Measurements from ENCODE around the gene SUCLG2. TPM values are rescaled to one million over a fixed set of nuclear protein-coding genes. Genes with fewer than 3 reads are reported as not detected.

SUCLG2 gene
- polyA plus RNA-seq, 1 donor (not counting 4 experiments of a cell fraction or from before 2014, with no cell fraction given), result 26.7 TPM

- Histone ChIP-seq H3K4me2 (ENCODE audit: control insufficient read depth, extremely low read depth, insufficient read depth, low read depth, low read length) (no peak overlapping the region), H2AFZ (ENCODE audit: control insufficient read depth, low read length) (no peak overlapping the region), H3K9ac (ENCODE audit: control insufficient read depth, extremely low read depth, insufficient read depth, low read length) (no peak overlapping the region), H3K36me3 (ENCODE audit: control insufficient read depth in 2 of 2, extremely low read depth in 1 of 2, insufficient read depth in 2 of 2, low read length in 2 of 2) (no peaks in the 10 kb centered on the region), H3K79me2 (ENCODE audit: control insufficient read depth, insufficient read depth, low read length) (no peaks in the 10 kb centered on the region), H3K4me3 (ENCODE audit: control insufficient read depth in 2 of 3, extremely low read depth in 1 of 3, insufficient read depth in 2 of 3, low read depth in 1 of 3, low read length in 3 of 3) (no peak overlapping the region), H3K9me3 (ENCODE audit: control insufficient read depth, low read depth, low read length) (no peaks in the 10 kb centered on the region), H3K27me3 (ENCODE audit: control insufficient read depth, extremely low read depth, insufficient read depth, low read length) (no peaks in the 10 kb centered on the region), H4K20me1 (ENCODE audit: control insufficient read depth, extremely low read depth, insufficient read depth, low read length) (no peaks in the 10 kb centered on the region), H3K4me1 (ENCODE audit: control insufficient read depth, extremely low read depth, insufficient read depth, low read length) (no peaks in the 10 kb centered on the region), H3K27ac (ENCODE audit: control insufficient read depth, insufficient read depth, low read length) (no peak overlapping the region), H3K9me1 (ENCODE audit: control insufficient read depth, extremely low read depth, insufficient read depth, low read length) (no peaks in the 10 kb centered on the region)
- dilution Hi-C loops (cut with MboI; ENCODE audit: extremely low pct_ligation_motif_present, low sequenced_read_pairs), result no loop called here
- TF ChIP-seq EZH2 (IDR thresholded peaks at IDR 0.05; ENCODE audit: low read length) (no peak), CTCF (optimal IDR thresholded peaks at IDR 0.05 in 1 of 3, IDR thresholded peaks at IDR 0.05 in 1 of 3, conservative IDR thresholded peaks at IDR 0.05 in 1 of 3; ENCODE audit: extremely low read depth in 1 of 3, insufficient read depth in 2 of 3, low read length in 3 of 3) (no peak)
- DNase-seq (ENCODE audit: low read depth, low spot score) (no peak), FAIRE-seq (no peak)
Observed at GRCh38 chr3:67487564-67488114, 166.8 kb downstream of the SUCLG2 start.

GRCh38 chr3:67486883-67487282 is 167.5 kb downstream of the SUCLG2 start:
- Histone ChIP-seq H3K9me3 (ENCODE audit: control insufficient read depth, low read depth, low read length) (no peaks in the 10 kb centered on the region), H4K20me1 (ENCODE audit: control insufficient read depth, extremely low read depth, insufficient read depth, low read length) (no peaks in the 10 kb centered on the region), H3K4me1 (ENCODE audit: control insufficient read depth, extremely low read depth, insufficient read depth, low read length) (no peaks in the 10 kb centered on the region), H3K4me2 (ENCODE audit: control insufficient read depth, extremely low read depth, insufficient read depth, low read depth, low read length) (no peak overlapping the region), H3K4me3 (ENCODE audit: control insufficient read depth in 2 of 3, extremely low read depth in 1 of 3, insufficient read depth in 2 of 3, low read depth in 1 of 3, low read length in 3 of 3) (no peak overlapping the region), H3K36me3 (ENCODE audit: control insufficient read depth in 2 of 2, extremely low read depth in 1 of 2, insufficient read depth in 2 of 2, low read length in 2 of 2) (no peaks in the 10 kb centered on the region), H3K27me3 (ENCODE audit: control insufficient read depth, extremely low read depth, insufficient read depth, low read length) (no peaks in the 10 kb centered on the region), H3K27ac (ENCODE audit: control insufficient read depth, insufficient read depth, low read length) (no peak overlapping the region), H3K79me2 (ENCODE audit: control insufficient read depth, insufficient read depth, low read length) (no peaks in the 10 kb centered on the region), H2AFZ (ENCODE audit: control insufficient read depth, low read length) (no peak overlapping the region), H3K9me1 (ENCODE audit: control insufficient read depth, extremely low read depth, insufficient read depth, low read length) (no peaks in the 10 kb centered on the region), H3K9ac (ENCODE audit: control insufficient read depth, extremely low read depth, insufficient read depth, low read length) (no peak overlapping the region)
- DNase-seq (ENCODE audit: low read depth, low spot score), result no peak
- no peak for FAIRE-seq
- dilution Hi-C loops (cut with MboI; ENCODE audit: extremely low pct_ligation_motif_present, low sequenced_read_pairs), result no loop called here
- TF ChIP-seq CTCF (optimal IDR thresholded peaks at IDR 0.05 in 1 of 3, IDR thresholded peaks at IDR 0.05 in 1 of 3, conservative IDR thresholded peaks at IDR 0.05 in 1 of 3; ENCODE audit: extremely low read depth in 1 of 3, insufficient read depth in 2 of 3, low read length in 3 of 3) (no peak), EZH2 (IDR thresholded peaks at IDR 0.05; ENCODE audit: low read length) (no peak)
